ENCODE data around the gene HDAC4.
A peak's percentile ranks its signal among the peaks of the same experiment; 100 is the strongest.

The HDAC4 gene

DNA sequence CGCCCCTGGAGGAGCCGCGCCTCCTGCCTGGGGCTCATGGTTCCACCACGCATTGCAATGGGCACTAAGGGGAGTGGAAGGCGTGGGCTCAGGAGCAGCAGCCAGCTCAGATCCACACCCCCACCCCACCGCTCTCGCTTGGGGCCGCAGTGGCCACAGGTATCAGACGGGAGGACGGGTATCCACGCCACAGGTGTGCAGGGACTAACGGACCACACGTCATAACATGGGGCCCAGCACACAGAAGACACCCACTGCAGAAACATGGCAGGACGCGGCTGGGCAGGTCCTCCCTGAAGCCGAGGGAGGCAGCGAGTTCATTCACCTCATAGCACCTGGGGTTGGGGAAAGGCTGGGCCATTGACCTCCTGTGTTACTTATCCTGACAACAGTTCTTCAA lies 13.0 kb downstream of the HDAC4 start:
- Mint-ChIP-seq H3K27ac (no peak overlapping the region), H3K27me3 (no peaks in the 10 kb centered on the region), H3K4me3 (no peak overlapping the region), H3K4me1 (peaks cover 9% of the 10 kb centered on the region), H3K9me3 (no peaks in the 10 kb centered on the region), H3K36me3 (peaks cover 10% of the 10 kb centered on the region)
- CTCF ChIA-PET, result interaction anchor here (1.1 kb wide), 2 partner anchors 9 to 19 kb away, joined by 3 read pairs; no protein-coding TSS in a partner anchor
- no peak for DNase-seq

DNA sequence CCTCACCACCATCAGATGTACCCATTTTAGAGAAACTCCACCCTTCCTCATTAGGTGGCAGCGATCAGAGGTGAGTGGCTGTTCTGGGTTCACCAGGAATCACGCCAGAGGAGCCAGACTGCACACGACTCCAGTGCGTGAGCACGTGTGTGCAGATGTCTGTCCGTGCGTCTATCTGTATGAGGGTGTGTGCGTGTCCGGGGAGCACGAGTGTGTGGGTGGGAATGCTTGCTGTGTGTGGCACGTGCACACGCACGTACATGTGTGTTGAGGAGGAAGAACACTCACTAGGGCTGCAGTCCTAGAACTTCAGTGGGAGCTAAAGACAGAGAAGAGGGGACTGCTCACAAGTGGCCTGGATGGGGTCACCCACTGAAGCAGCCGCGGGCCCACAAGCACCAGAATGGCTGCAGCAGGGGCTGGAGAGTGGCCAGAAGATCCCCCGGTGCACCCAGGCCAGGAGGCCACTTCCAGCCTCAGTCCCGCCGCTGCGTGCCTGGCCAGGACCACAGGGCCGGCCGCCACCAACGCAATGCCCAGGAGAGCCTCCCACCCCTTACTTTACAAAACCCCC lies 13.9 kb downstream of the HDAC4 start:
- peaks cover 10% of the 10 kb centered on the region for H3K36me3 Mint-ChIP-seq
- no peak for DNase-seq
- no peaks in the 10 kb centered on the region for H3K27me3 Mint-ChIP-seq
- peaks cover 18% of the 10 kb centered on the region for H3K4me1 Mint-ChIP-seq
- no peaks in the 10 kb centered on the region for H3K9me3 Mint-ChIP-seq
- CTCF ChIA-PET, result interaction anchor here (1.1 kb wide), 2 partner anchors 10 to 19 kb away, joined by 3 read pairs; no protein-coding TSS in a partner anchor
- no peak overlapping the region for H3K27ac Mint-ChIP-seq
- no peak overlapping the region for H3K4me3 Mint-ChIP-seq

DNA sequence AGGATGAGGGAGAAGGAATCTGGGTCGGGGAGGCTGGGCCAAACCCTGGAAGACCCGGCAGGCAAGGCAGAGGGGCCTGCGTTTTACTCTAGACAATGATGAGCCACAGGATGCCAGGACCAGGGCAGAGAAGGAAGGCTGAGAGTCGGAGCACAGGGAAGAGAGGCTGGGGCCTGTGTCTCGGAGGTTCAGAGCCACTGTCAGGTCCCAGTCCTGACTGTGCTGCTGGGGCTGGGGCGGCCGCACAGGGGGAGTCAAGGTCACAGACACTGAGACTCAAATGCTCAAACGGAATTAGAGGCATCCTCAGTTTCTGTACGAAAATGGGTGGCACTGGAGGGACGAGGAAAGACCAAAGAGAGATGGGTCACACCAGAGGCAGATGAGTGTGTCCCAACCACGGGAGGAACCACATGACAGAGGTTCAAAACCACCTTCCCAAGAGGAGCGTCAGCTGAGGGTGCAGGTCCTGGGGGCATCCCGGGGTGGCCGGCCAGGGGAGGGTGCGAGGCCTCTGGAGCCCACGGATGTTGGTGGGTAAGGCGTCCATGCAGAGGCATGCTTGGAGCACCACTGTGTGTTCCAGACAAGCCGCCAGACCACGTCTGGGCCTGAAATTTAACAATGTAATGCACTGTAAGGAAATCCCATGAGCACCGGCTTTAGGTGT lies 14.7 kb downstream of the HDAC4 start:
- no peaks in the 10 kb centered on the region for H3K27me3 Mint-ChIP-seq
- no peak for DNase-seq
- CTCF ChIA-PET, result no interaction called here
- no peaks in the 10 kb centered on the region for H3K9me3 Mint-ChIP-seq
- H3K36me3 Mint-ChIP-seq, result peaks cover 10% of the 10 kb centered on the region
- no peak overlapping the region for H3K27ac Mint-ChIP-seq
- no peak overlapping the region for H3K4me3 Mint-ChIP-seq
- peaks cover 26% of the 10 kb centered on the region for H3K4me1 Mint-ChIP-seq

DNA sequence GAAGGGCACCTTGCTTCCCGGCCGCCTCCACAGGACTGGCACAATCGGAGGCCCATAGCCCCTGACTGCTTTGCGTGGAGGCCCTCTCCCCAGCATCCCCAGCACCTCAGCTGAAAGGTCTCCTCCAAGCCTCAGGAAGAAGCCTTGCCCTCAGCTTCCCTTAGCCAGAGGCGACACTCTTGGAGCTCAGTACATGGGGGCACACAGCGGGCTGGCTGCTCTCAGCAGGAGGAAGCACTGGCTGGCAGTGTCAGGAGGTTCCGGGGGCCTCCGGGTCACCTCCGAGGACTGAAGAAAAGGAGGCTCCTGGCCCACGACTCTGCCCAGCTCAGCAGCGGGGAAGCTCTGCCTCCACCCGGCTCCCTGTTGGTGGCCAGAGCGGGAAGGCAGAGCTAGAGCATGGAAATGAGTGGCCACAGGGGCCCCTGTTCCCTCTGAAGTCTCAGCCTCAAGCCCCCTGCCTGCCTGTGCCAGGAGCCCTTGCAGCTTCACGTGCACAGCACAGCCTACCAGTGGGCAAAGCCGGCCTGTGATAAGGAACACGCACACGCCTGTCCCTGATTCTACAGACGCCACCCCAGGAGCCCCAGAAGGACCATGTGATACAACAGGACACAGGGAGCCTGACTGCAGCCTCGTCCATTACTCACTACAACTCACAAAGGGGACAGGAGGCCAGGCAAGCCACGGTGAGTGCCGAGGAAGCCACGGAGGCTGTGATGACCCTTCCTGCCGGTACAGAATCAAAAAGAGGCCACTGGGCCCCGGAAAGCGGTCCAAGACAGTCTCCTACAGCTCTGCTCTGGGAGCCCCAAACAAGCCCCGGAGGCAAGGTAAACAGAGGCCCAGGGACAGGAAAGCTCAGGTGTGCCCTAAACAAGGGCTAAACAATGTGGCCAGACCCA lies 15.5 kb downstream of the HDAC4 start:
- Mint-ChIP-seq H3K27ac (no peak overlapping the region), H3K27me3 (no peaks in the 10 kb centered on the region), H3K9me3 (no peaks in the 10 kb centered on the region), H3K36me3 (peaks cover 13% of the 10 kb centered on the region), H3K4me1 (peaks cover 33% of the 10 kb centered on the region), H3K4me3 (no peak overlapping the region)
- CTCF ChIA-PET, result interaction anchor here (1.6 kb wide), 1 partner anchor 12 kb away, joined by 3 read pairs; no protein-coding TSS in a partner anchor
- DNase-seq, result no peak

DNA sequence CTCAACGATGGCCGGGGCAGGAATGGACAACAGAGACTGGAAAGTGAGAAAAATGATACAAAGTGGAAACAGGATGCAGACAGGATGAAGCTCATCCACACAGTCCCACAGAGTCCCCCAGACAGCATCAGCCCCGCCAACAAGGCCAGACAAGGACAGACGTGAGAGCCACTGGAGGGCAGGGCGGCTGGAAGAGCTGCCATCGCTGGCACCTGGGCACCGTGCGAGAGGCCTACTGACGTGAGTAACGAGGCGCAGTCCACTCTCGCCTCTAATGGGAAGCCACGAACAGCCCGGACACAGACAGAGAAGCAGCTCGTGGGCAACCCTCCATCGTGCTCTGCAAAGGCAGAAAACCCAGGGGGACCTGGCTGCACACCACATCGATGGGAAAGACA lies 17.1 kb downstream of the HDAC4 start:
- Mint-ChIP-seq H3K4me3 (no peak overlapping the region), H3K27ac (no peak overlapping the region), H3K27me3 (no peaks in the 10 kb centered on the region), H3K9me3 (no peaks in the 10 kb centered on the region), H3K36me3 (peaks cover 6% of the 10 kb centered on the region), H3K4me1 (peaks cover 35% of the 10 kb centered on the region)
- DNase-seq, result no peak
- CTCF ChIA-PET, result interaction anchor here (1.6 kb wide), 1 partner anchor 13 kb away, joined by 3 read pairs; no protein-coding TSS in a partner anchor

DNA sequence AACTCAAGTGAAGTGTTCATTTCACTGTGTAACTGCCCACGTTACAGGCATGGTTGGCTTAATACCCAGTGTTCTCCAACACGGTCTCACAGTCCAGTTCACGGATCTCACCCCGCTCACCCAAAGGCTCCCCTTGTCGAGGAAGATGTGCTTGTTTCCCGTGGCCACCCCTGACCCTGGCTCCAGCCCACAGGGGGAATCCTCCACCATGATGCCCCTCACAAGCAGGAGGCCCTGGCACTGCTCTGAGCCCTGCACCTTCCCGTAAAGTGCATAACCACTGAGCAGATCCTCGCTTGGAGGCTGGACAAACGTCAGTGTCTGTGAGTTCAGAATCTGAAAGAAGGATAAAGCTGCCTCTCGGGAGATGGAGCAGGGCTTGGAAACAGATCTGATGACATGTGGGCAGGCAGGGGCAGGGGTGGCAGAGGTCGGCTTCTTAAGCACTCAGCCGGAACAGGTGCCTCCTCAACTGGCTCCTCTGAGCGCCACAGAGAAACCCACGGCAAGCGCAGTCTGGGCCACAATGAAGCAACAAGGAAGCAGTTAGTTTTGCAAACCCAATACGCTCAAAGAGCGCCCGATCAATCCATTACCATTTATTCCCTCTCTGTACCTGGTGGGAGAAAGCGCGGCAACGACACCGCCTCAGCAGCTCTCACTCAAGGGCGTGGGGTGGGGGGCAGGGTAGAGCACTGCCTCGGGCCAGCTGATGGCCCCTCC lies 17.6 kb downstream of the HDAC4 start:
- no peak for DNase-seq
- CTCF ChIA-PET, result interaction anchor here (1.6 to 3.1 kb wide), 2 partner anchors 14 to 115 kb away, joined by 3 to 12 read pairs; no protein-coding TSS in a partner anchor
- Mint-ChIP-seq H3K4me3 (no peak overlapping the region), H3K27me3 (no peaks in the 10 kb centered on the region), H3K36me3 (peaks cover 6% of the 10 kb centered on the region), H3K4me1 (peaks cover 35% of the 10 kb centered on the region), H3K9me3 (no peaks in the 10 kb centered on the region), H3K27ac (no peak overlapping the region)

DNA sequence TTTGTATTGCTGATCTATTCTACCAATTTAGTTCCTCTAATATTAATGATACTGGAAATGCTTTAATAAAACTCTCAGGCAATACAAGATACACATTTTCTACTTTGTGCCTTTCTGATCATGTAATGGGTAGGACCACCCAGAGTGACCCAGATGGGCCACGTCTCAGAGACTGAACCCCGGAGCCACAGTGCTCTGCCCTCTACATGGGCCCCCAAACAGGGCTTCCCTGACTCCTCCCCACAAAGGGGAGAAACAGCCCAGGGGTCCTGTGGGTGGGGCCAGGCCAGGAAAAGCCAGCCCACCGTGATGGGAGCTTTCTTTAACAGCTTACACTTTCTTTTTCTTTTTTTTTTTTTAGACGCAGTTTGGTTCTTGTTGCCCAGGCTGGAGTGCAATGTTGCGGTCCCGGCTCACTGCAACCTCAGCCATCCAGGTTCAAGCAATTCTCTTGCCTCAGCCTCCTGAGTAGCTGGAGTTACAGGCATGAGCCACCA lies 18.4 kb downstream of the HDAC4 start:
- CTCF ChIA-PET, result interaction anchor here (3.1 kb wide), 1 partner anchor 114 kb away, joined by 12 read pairs; no protein-coding TSS in a partner anchor
- no peak overlapping the region for H3K4me3 Mint-ChIP-seq
- peak overlapping the region; percentile 55 for H3K27ac Mint-ChIP-seq
- peaks cover 35% of the 10 kb centered on the region for H3K4me1 Mint-ChIP-seq
- no peaks in the 10 kb centered on the region for H3K27me3 Mint-ChIP-seq
- peak; percentile 8 for DNase-seq
- peaks cover 8% of the 10 kb centered on the region for H3K36me3 Mint-ChIP-seq
- H3K9me3 Mint-ChIP-seq, result no peaks in the 10 kb centered on the region

DNA sequence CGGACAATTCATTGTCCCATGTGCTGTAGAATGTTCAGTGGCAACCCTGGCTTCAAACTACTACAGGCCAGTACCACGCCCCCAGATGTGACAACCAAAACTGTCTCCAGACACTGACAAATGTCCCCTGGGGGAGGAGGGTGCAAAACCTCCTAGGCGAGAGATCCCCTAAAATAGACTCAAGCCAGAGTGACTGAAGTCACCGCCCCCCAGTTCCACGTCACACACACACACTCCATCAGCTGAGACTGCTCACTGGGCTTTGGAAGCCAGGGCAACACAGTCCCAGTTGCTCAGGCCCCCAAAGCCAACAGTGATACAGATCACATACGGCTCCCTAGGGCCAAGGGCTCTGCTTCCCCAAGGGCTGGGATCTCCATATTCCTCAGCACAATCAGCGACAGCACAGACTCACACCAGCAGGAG lies 19.1 kb downstream of the HDAC4 start:
- Mint-ChIP-seq H3K4me1 (peaks cover 33% of the 10 kb centered on the region), H3K27ac (peak overlapping the region; percentile 98), H3K9me3 (no peaks in the 10 kb centered on the region), H3K4me3 (peak overlapping the region; percentile 71), H3K27me3 (no peaks in the 10 kb centered on the region), H3K36me3 (peaks cover 8% of the 10 kb centered on the region)
- CTCF ChIA-PET, result interaction anchor here (1.1 to 3.1 kb wide), 4 partner anchors 11 to 114 kb away, joined by 4 to 14 read pairs (median 9); no protein-coding TSS in a partner anchor
- DNase-seq, result peak; percentile 26

DNA sequence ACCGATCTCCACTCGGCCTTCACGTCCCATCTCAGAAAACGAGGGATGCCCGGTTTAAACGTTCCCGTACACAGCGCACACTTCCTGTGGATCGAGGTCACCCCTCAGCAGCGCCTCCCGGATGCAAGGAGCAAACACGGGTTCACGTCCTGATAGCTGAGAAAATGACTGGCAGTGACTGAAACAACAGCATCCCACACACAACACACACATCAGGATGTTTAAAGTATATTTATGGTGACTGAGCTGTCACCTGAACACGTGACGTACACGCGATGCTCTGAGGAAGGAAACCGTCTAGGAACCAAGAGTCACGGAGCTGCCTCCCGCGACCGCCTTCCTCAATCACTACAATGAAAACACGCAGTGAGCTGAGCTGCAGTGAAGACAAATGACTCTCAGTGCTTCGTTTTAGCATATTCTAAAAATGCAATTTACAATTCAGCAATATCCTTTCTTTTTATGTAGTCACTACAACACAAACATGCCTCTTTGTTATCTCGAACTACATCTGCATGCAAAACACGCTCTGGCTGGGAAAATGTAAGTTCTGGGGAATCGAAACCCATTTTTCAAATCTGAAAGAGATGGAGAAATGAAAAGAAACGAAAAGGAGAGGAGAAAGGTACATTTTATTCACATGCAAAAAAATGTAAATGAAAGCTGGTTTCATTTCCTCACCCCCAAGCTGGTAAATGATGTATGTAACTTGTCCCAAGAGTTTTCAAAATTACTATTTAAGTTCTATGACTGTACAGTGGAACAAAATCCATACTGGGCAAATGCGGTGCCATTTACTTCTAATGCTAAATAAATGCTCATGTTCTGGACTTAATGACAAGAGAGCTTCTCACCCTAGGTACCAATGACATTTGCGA lies 19.8 kb downstream of the HDAC4 start:
- CTCF ChIA-PET, result interaction anchor here (0.7 to 3.1 kb wide), 8 partner anchors 9 to 113 kb away, joined by 3 to 14 read pairs (median 4); no protein-coding TSS in a partner anchor

DNA sequence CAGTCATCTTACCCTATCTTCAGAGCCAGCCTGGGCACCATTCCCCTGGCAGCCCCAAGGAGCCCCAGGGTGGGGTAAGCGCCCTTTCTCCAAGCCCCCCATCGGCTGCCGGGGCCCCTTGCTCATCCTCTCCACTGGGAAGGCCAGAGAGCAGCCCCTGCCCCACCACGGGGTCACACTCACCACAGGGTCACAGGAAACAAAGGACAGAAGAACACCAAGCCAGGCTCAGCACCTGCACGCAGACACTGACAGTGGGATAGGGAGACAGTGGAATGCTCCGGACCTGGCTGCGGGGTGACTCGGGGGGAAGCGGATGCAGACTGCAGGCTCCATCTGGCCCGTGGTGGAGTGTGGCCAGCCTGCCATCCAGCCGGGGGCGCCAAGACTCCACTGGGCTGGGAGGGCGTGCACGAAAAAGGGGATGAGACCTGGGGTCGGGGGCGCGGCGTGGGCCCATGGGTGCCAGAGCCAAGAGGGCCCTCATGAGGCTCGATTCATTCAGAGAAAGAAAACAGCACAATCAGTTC lies 21.1 kb downstream of the HDAC4 start:
- Mint-ChIP-seq H3K27me3 (no peaks in the 10 kb centered on the region), H3K9me3 (no peaks in the 10 kb centered on the region), H3K4me1 (peaks cover 34% of the 10 kb centered on the region), H3K4me3 (no peak overlapping the region), H3K36me3 (peaks cover 7% of the 10 kb centered on the region), H3K27ac (no peak overlapping the region)
- DNase-seq, result peak; percentile 20
- CTCF ChIA-PET, result interaction anchor here (1.0 to 3.1 kb wide), 6 partner anchors 9 to 236 kb away, joined by 3 to 14 read pairs (median 6); no protein-coding TSS in a partner anchor

More for the DNA sequence above, 19.8 kb downstream of the HDAC4 start:
- peak; percentile 80 for DNase-seq
- H3K27ac Mint-ChIP-seq, result peak overlapping the region; percentile 98
- H3K9me3 Mint-ChIP-seq, result no peaks in the 10 kb centered on the region
- no peaks in the 10 kb centered on the region for H3K27me3 Mint-ChIP-seq
- H3K4me1 Mint-ChIP-seq, result peaks cover 35% of the 10 kb centered on the region
- H3K4me3 Mint-ChIP-seq, result peak overlapping the region; percentile 71
- H3K36me3 Mint-ChIP-seq, result peaks cover 8% of the 10 kb centered on the region

DNA sequence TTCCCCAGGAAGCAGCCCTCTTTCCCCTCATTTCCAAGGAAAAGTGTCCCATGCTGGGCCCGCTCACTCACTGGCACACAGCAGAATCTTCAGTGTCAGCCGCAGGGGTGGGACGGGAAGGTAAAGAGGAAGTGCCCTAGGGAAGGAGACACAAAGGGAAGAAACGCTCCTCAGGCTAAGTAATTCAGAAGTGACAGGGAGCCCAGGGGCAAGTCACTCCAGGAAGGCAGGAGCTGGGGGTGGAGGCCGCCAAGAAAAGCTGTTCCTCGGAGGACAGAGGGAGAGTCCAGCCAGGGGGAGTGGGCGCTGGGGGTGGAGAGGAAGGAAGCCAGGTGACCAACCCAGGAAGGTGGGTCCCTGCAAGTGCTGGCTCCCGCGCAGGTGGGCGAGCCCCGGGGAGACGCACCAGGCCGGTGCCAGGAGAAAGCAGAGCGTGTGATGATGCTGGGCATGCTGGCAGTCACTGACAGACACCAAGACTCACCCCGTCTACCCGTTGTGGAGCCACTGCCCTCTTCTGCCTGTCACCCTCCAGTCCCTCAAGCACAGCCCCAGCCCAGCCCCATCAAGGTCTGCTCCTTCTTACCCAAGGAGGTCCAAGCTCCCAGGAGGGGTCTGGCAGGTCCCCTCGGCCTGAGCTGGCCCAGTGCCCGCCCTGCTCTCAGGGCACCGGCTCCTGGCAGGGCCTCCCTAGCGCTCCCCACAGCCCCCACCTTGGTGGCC lies 21.7 kb downstream of the HDAC4 start:
- CTCF ChIA-PET, result interaction anchor here (1.1 kb wide), 1 partner anchor 235 kb away, joined by 3 read pairs; no protein-coding TSS in a partner anchor
- H3K27ac Mint-ChIP-seq, result peak overlapping the region; percentile 71
- DNase-seq, result peak; percentile 18
- H3K9me3 Mint-ChIP-seq, result no peaks in the 10 kb centered on the region
- H3K27me3 Mint-ChIP-seq, result no peaks in the 10 kb centered on the region
- H3K36me3 Mint-ChIP-seq, result peaks cover 6% of the 10 kb centered on the region
- H3K4me3 Mint-ChIP-seq, result no peak overlapping the region
- peaks cover 34% of the 10 kb centered on the region for H3K4me1 Mint-ChIP-seq
